ENCODE data around the gene PRPF40A.

Gene PRPF40A

GRCh38 chr2:152655880-152656279 is 61.4 kb downstream of the PRPF40A start:
- in situ Hi-C loops (cut with MboI; ENCODE audit: low sequenced_read_pairs): no loop called here

- in situ Hi-C loops (cut with MboI; ENCODE audit: low sequenced_read_pairs): no loop called here
These were observed 65.4 kb downstream of the PRPF40A start for GRCh38 chr2:152651834-152652233.

DNA sequence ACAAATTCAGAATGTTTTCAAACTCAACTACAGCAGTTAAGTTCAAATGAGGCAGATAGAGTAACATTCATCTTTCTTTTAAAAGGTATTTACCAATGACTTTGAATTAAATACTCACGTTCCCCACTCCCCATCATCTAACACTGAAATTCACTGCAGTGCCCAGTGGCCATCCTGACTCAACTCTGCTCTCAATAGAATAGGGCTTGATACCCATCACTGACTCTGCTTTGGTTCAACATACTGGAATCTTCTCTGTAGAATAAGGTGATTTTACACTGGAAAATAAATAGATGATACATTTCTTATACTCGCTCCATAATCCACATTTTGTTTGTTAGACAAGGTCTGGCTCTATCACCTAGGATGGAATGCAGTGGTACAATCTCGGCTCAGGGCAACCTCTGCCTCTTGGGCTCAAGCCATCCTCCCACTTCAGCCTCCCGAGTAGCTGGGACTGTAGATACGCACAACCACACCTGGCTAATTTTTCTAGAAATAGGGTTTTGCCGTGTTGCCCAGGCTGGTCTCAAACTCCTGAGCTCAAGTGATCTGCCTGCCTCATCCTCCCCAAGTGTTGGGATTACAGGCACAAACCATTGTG is 66.4 kb downstream of the PRPF40A start:
- in situ Hi-C loops (cut with MboI; ENCODE audit: low sequenced_read_pairs): no loop called here

DNA sequence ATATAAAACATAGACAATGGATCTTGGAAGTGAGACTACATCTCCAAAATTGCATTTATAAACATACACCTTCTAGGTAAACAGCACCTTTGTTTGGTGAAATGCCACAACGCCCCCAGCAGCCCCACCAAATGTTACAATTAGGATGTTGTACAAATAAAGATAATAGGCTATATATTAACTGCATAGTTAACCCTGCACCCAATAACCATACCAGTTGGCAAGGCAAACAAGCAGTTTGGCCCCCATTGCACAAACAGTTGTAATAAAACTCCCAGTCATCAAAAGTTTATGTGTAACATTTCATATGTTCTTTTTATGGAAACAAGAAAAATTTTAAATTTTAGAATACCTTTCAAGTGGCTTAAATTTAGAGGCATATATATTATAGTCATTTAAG is 67.3 kb downstream of the PRPF40A start:
- in situ Hi-C loops (cut with MboI; ENCODE audit: low sequenced_read_pairs): no loop called here

DNA sequence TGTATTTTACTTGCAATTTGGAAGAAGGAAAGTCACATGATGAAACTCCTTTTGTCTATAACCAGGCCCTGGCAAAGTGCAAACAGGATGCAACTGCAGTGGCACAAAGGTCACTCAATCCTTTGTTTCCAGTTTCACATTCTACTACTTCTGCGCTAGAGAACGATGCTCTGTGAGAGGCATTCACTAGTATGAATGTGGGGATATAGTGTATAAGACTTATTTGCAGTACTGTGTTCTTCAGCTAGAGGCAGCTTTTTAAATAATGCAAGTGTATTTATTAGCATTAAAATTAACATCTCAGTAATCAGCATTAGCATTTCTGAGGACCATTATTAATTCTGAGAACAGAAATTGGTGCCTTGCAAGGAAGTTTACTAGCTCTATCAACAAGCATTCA is 68.9 kb downstream of the PRPF40A start:
- in situ Hi-C loops (cut with MboI; ENCODE audit: low sequenced_read_pairs): no loop called here

GRCh38 chr2:152647552-152647951 is 69.7 kb downstream of the PRPF40A start:
- in situ Hi-C loops (cut with MboI; ENCODE audit: low sequenced_read_pairs): no loop called here

DNA sequence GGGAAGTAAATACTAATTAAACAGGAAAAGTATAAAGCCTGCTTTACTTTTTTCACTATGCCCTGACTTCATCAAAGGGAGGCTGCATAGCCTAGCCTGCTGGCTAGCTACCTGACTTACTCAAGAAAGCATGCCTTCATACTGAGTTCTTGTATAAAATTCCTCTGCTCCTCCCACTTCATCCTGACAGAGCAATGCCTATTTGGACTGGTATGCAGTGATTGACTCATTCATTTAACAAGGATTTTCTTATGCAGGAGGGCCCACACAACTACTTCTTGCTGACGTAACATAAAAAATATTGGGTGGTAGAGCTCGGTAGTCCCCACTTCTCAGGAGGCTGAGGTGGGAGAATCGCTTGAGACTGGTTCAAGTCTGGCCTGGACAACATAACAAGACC is 70.5 kb downstream of the PRPF40A start:
- in situ Hi-C loops (cut with MboI; ENCODE audit: low sequenced_read_pairs): no loop called here

DNA sequence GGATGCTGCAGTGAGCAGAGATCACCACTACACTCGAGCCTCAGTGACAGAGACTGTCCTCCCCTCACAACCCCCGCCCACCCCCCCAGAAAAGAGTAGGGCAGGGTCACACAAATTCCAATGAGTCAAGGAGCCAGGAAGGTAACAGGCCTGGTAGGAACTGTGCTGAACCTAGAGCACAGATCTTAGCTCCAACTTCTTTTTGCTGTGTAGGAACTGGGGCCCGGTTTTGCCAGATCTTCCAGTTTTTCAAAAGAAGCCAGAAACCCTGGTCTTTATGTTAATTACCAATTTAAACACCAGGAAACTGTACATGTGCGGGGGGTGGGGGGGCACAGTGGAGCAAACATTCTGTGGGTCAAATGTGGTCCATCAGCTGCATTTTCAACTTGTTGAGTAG is 71.0 kb downstream of the PRPF40A start:
- in situ Hi-C loops (cut with MboI; ENCODE audit: low sequenced_read_pairs): no loop called here

GRCh38 chr2:152644189-152644873 is 72.9 kb downstream of the PRPF40A start:
- in situ Hi-C loops (cut with MboI; ENCODE audit: low sequenced_read_pairs): no loop called here

DNA sequence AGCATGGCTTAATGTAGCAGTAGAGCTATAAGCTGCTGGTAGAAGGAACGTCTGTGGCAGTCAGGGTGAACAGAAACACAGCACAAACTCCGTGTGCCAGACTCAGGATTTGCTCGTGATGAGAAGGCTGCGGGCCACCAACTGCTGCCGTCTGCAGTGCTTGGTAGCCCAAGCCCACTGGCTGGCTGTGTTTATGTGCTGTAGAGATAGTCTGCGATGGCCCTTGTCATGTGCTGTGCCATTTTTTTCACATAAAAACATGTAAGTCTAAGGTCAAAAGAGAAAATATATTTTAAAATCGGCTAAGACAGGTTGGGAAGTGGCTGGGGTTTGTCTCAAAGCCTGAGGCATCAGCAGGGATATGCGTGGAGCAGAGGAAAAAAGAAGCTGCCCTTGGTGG is 78.7 kb downstream of the PRPF40A start:
- in situ Hi-C loops (cut with MboI; ENCODE audit: low sequenced_read_pairs): no loop called here

GRCh38 chr2:152638056-152638455 is 79.2 kb downstream of the PRPF40A start:
- in situ Hi-C loops (cut with MboI; ENCODE audit: low sequenced_read_pairs): no loop called here

DNA sequence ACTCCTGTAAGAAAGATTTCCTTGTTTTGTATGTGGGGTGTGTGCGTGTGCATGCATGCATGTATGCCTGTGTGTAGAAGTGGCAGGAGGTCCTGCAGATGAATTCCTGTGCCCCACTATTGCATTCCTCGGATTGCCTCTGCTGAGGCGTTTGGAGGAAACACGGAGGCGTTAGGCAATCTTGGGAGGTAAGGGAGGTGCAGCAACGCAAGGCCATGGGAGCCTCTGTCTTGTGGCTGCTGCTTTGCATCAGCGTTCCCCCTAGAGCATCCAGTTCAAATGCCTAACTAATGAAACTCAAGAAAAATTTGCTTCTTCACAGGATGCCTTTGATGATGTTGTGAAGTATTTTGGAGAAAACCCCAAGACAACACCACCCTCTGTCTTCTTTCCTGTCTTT is 80.0 kb downstream of the PRPF40A start:
- in situ Hi-C loops (cut with MboI; ENCODE audit: low sequenced_read_pairs): no loop called here

GRCh38 chr2:152635635-152636298 is 81.5 kb downstream of the PRPF40A start:
- in situ Hi-C loops (cut with MboI; ENCODE audit: low sequenced_read_pairs): no loop called here

DNA sequence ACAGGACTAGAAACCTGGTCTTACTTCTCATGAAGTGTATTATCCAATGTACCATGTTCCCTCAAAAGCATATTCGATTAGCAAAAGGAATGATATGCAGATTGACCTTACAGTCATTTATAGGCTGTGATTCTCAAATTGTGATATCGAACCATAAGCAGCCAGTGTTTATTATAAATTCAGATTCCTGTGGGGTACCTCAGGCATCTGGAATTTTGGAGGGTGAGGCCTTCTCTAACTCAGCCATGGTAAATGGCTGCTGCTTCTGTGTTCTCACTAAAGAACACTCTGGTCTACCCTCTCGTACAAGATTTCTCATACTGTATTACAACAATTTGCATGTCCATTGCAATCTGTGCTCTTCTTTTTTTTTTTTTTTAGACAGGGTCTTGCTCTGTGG is 84.5 kb downstream of the PRPF40A start:
- in situ Hi-C loops (cut with MboI; ENCODE audit: low sequenced_read_pairs): no loop called here

- in situ Hi-C loops (cut with MboI; ENCODE audit: low sequenced_read_pairs): no loop called here
These were observed 86.8 kb downstream of the PRPF40A start for GRCh38 chr2:152630466-152630865.

GRCh38 chr2:152629202-152629601 is 88.1 kb downstream of the PRPF40A start:
- in situ Hi-C loops (cut with MboI; ENCODE audit: low sequenced_read_pairs): no loop called here

- in situ Hi-C loops (cut with MboI; ENCODE audit: low sequenced_read_pairs): no loop called here
These were observed 89.8 kb downstream of the PRPF40A start for GRCh38 chr2:152627351-152627957.

DNA sequence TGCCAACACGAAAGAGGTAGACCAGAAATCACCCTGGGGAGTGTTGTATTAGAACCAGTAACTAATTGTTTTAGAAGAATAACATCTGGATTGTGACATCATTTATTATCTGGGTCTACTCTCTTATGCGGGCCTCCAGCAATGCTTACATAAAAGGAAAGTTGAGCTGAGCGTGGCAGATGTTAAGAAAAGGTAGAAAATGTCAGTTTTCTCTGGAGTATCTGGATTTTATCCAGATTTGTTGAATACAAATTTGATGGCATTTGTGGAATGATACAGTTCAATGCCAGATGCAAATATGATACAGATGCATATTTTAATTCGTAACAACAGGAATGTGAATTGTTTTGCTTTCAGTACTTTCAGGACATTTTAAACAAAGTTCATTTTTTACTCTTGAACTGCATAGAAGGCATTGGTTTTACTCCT is 90.3 kb downstream of the PRPF40A start:
- in situ Hi-C loops (cut with MboI; ENCODE audit: low sequenced_read_pairs): no loop called here

- in situ Hi-C loops (cut with MboI; ENCODE audit: low sequenced_read_pairs): no loop called here
These were observed 92.5 kb downstream of the PRPF40A start for GRCh38 chr2:152624805-152625204.

DNA sequence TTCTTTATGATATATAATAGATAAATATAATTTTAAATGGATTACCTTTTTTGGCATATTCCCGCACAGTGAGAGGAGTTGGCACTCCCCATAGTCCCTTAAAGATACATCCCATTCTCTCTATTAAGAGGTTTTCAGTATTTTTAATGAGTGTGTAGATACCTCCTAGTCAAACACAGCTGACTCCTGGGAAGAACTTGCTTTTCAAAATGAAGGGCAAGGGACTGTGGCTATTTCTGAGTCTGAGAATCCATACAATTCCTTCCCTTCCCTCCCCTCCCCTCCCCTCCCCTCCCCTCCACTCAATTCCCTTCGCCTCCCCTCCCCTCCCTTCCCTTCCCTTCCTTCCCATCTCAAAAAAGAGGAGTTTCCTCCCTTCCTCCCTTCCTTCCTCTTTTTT is 93.5 kb downstream of the PRPF40A start:
- in situ Hi-C loops (cut with MboI; ENCODE audit: low sequenced_read_pairs): no loop called here

DNA sequence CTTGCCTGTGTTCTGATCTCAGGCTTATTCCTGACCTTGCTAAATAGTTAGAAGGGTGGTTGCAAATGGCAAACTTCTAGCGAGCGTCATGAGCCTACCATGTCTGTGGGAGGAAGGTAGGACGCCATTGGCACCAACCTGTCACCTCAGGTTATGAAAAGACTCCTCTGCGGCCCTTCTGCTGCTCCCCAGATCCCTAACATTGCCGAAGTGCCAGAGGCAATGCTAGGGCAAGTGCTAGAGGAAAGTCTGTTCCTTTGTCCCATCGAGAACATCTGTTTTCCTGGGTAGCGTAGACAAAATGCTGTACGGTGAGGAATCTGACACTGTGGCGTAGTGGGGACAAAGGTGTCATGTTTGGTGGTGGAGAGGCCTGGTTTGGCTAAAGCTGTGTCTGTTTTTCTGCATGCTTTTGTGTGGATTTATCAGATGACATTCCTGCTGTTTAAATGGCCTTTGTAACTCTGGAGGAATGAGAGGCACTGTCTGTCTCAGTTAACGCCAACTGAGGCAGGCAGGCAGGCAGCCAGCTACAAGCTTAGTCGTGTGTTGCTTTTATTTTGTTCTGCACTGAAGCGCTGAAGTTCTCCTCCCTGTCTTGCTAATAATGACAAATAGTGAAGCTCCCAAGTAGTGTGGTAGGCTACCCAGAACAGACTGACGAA is 94.1 kb downstream of the PRPF40A start:
- in situ Hi-C loops (cut with MboI; ENCODE audit: low sequenced_read_pairs): no loop called here
